Measurements from ENCODE around the gene POU2F3. TPM values are rescaled to one million over a fixed set of nuclear protein-coding genes. Genes with fewer than 3 reads are reported as not detected.
A peak's percentile ranks its signal among the peaks of the same experiment; 100 is the strongest.

Gene POU2F3
- polyA plus RNA-seq, 1 donor (not counting 4 experiments of a cell fraction or from before 2014, with no cell fraction given): 0.96 TPM

DNA sequence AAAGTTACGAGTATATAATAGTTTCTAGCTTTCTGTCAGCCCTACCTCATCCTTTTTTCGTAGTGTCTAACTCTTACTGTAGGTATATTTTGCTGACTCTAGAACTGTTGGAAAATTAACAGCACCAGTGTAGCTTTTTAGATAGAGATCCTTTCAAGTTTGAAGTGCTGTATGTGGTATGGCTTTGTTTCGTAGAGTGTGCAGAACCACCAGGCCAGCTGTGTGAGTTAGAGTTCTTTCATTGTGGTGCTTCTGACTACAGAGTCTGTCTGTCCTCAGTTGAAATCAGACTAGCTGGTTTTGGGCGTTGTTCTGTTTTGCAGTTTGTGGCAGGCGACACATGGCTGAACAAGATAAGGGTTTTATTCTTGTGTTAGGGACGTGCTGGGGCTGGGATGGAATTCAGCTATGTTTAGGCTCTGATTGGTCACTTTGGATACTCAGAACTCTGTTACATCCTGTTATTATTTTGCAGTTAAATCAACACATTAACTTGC lies 99.5 kb downstream of the POU2F3 start:
- Histone ChIP-seq H3K4me2 (ENCODE audit: control insufficient read depth, extremely low read depth, insufficient read depth, low read depth, low read length) (peak overlapping the region; percentile 100), H3K27me3 (ENCODE audit: control insufficient read depth, extremely low read depth, insufficient read depth, low read length) (no peaks in the 10 kb centered on the region), H3K36me3 (ENCODE audit: control insufficient read depth in 2 of 2, extremely low read depth in 1 of 2, insufficient read depth in 2 of 2, low read length in 2 of 2) (no peaks in the 10 kb centered on the region), H3K9me1 (ENCODE audit: control insufficient read depth, extremely low read depth, insufficient read depth, low read length) (no peaks in the 10 kb centered on the region), H3K79me2 (ENCODE audit: control insufficient read depth, insufficient read depth, low read length) (peaks cover 52% of the 10 kb centered on the region), H3K27ac (ENCODE audit: control insufficient read depth, insufficient read depth, low read length) (peak overlapping the region; percentile 71), H3K9me3 (ENCODE audit: control insufficient read depth, low read depth, low read length) (no peaks in the 10 kb centered on the region), H2AFZ (ENCODE audit: control insufficient read depth, low read length) (peak overlapping the region; percentile 42), H4K20me1 (ENCODE audit: control insufficient read depth, extremely low read depth, insufficient read depth, low read length) (peaks cover 15% of the 10 kb centered on the region), H3K4me3 (ENCODE audit: control insufficient read depth in 2 of 3, extremely low read depth in 1 of 3, insufficient read depth in 2 of 3, low read depth in 1 of 3, low read length in 3 of 3) (peak overlapping the region; percentile 3 to 98 (median 69)), H3K4me1 (ENCODE audit: control insufficient read depth, extremely low read depth, insufficient read depth, low read length) (peaks cover 66% of the 10 kb centered on the region), H3K9ac (ENCODE audit: control insufficient read depth, extremely low read depth, insufficient read depth, low read length) (peak overlapping the region; percentile 71)
- no peak for TF ChIP-seq CTCF (optimal IDR thresholded peaks at IDR 0.05 in 1 of 3, IDR thresholded peaks at IDR 0.05 in 1 of 3, conservative IDR thresholded peaks at IDR 0.05 in 1 of 3; ENCODE audit: extremely low read depth in 1 of 3, insufficient read depth in 2 of 3, low read length in 3 of 3)
- TF ChIP-seq EZH2 (IDR thresholded peaks at IDR 0.05; ENCODE audit: low read length): no peak
- DNase-seq (ENCODE audit: low read depth, low spot score) (no peak), FAIRE-seq (peak; percentile 71)
- dilution Hi-C loops (cut with MboI; ENCODE audit: extremely low pct_ligation_motif_present, low sequenced_read_pairs): no loop called here

DNA sequence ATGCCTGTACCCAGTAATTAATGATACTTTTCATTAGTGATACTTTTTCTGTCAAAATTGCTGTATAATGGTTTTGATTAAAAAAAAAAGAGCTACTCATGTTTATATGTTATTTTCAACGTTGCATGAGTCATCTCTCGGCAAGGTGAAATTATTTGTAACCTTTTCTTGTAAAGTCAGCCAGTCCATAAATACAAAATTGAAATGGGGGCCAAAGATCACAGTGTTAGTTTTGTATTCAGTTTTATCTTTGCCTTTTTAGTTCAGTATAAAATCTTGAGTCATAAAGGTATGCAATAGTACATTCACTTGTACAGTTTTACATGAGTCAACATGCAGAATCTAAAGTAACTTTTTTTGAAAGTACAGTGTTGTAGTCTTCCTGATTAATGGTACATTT lies 100.6 kb downstream of the POU2F3 start:
- H3K4me3 ChIP-seq (ENCODE audit: control insufficient read depth in 2 of 3, extremely low read depth in 1 of 3, insufficient read depth in 2 of 3, low read depth in 1 of 3, low read length in 3 of 3): peak overlapping the region in 2 of 3 experiments; percentile 5 to 69
- peaks cover 69% of the 10 kb centered on the region for H3K4me1 ChIP-seq (ENCODE audit: control insufficient read depth, extremely low read depth, insufficient read depth, low read length)
- FAIRE-seq (peak; percentile 9), DNase-seq (ENCODE audit: low read depth, low spot score) (no peak)
- peaks cover 23% of the 10 kb centered on the region for H4K20me1 ChIP-seq (ENCODE audit: control insufficient read depth, extremely low read depth, insufficient read depth, low read length)
- peak overlapping the region; percentile 71 for H3K27ac ChIP-seq (ENCODE audit: control insufficient read depth, insufficient read depth, low read length)
- H3K9ac ChIP-seq (ENCODE audit: control insufficient read depth, extremely low read depth, insufficient read depth, low read length): no peak overlapping the region
- H2AFZ ChIP-seq (ENCODE audit: control insufficient read depth, low read length): no peak overlapping the region
- H3K9me1 ChIP-seq (ENCODE audit: control insufficient read depth, extremely low read depth, insufficient read depth, low read length): peaks cover 2% of the 10 kb centered on the region
- no peak for TF ChIP-seq EZH2 (IDR thresholded peaks at IDR 0.05; ENCODE audit: low read length)
- TF ChIP-seq CTCF (optimal IDR thresholded peaks at IDR 0.05 in 1 of 3, IDR thresholded peaks at IDR 0.05 in 1 of 3, conservative IDR thresholded peaks at IDR 0.05 in 1 of 3; ENCODE audit: extremely low read depth in 1 of 3, insufficient read depth in 2 of 3, low read length in 3 of 3): no peak
- dilution Hi-C loops (cut with MboI; ENCODE audit: extremely low pct_ligation_motif_present, low sequenced_read_pairs): no loop called here
- H3K79me2 ChIP-seq (ENCODE audit: control insufficient read depth, insufficient read depth, low read length): peaks cover 56% of the 10 kb centered on the region
- H3K4me2 ChIP-seq (ENCODE audit: control insufficient read depth, extremely low read depth, insufficient read depth, low read depth, low read length): peak overlapping the region; percentile 100
- H3K36me3 ChIP-seq (ENCODE audit: control insufficient read depth in 2 of 2, extremely low read depth in 1 of 2, insufficient read depth in 2 of 2, low read length in 2 of 2): no peaks in the 10 kb centered on the region
- no peaks in the 10 kb centered on the region for H3K27me3 ChIP-seq (ENCODE audit: control insufficient read depth, extremely low read depth, insufficient read depth, low read length)
- no peaks in the 10 kb centered on the region for H3K9me3 ChIP-seq (ENCODE audit: control insufficient read depth, low read depth, low read length)

Data from keratinocyte (primary cell).